Tibial artery (tissue), 4 donors: ENCODE measurements around the gene STK17B.

Source experiments
- DNase-seq, 2 donors: peaks; one replicate each; pipeline ENCODE4 v3.0.0-alpha.2; 2019
- H3K27ac ChIP-seq, 2 donors: fragments of 200-600 bp; sonication (generic) in 1 of 2; 1 replicate in 1 of 2; 2 replicates in 1 of 2; pipeline ENCODE4 v1.5.1; 2018 to 2019; ENCODE audit warnings: mild to moderate bottlenecking in 1 of 2
- H3K27me3 ChIP-seq, 2 donors: fragments of 200-600 bp; sonication (generic) in 1 of 2; one replicate each; pipeline versions ENCODE4 v1.5.1 to v1.6.0; 2016 to 2019
- H3K36me3 ChIP-seq, 3 donors: fragments of 200-600 bp; sonication (generic) in 2 of 3; one replicate each; pipeline ENCODE4 v1.5.1; 2016 to 2019; ENCODE audit warnings: mild to moderate bottlenecking in 2 of 3
- H3K4me1 ChIP-seq, 4 donors: fragments of 200-600 bp; sonication (generic) in 2 of 4; 1 replicate in 3 of 4; 2 replicates in 1 of 4; pipeline ENCODE4 v1.5.1; 2016 to 2019
- H3K4me3 ChIP-seq, 2 donors: fragments of 200-600 bp; sonication (generic) in 1 of 2; 1 replicate in 1 of 2; 2 replicates in 1 of 2; pipeline ENCODE4 v1.5.1; 2018 to 2019; ENCODE audit warnings: mild to moderate bottlenecking in 2 of 2
- H3K9me3 ChIP-seq, 3 donors: fragments of 200-600 bp; sonication (generic) in 1 of 3; one replicate each; pipeline ENCODE4 v1.5.1; 2016 to 2019
- CTCF ChIP-seq, 2 experiments: fragments of 200-600 bp in 1 of 2; fragments of 450-650 bp in 1 of 2; IDR thresholded peaks; one replicate each; pipeline ENCODE4 v1.5.1; 2017 to 2019; ENCODE audit warnings: antibody characterized with exemption in 2 of 2, mild to moderate bottlenecking in 1 of 2, moderate library complexity in 1 of 2
- intact Hi-C: fragments of 100-400 bp; cut with DNase I; formaldehyde crosslinking; loops from one replicate; pipeline ENCODE4 v1.15.0; 2023; ENCODE audit warnings: low total_unique reads

Gene STK17B

GRCh38 chr2:196144513-196145126 lies 26.8 kb downstream of the STK17B start:
- no peaks in the 10 kb centered on the region for H3K9me3 ChIP-seq
- peaks cover 22 to 36% (median 34%) of the 10 kb centered on the region in 3 donors for H3K36me3 ChIP-seq
- TF ChIP-seq CTCF (IDR thresholded peaks at IDR 0.05) = no peak
- no peak overlapping the region for H3K4me3 ChIP-seq
- DNase-seq = no peak
- intact Hi-C loops = no loop called here
- no peaks in the 10 kb centered on the region for H3K27me3 ChIP-seq
- no peak overlapping the region for H3K27ac ChIP-seq
- peaks cover 0 to 4% (median 0%) of the 10 kb centered on the region in 4 donors for H3K4me1 ChIP-seq

DNA sequence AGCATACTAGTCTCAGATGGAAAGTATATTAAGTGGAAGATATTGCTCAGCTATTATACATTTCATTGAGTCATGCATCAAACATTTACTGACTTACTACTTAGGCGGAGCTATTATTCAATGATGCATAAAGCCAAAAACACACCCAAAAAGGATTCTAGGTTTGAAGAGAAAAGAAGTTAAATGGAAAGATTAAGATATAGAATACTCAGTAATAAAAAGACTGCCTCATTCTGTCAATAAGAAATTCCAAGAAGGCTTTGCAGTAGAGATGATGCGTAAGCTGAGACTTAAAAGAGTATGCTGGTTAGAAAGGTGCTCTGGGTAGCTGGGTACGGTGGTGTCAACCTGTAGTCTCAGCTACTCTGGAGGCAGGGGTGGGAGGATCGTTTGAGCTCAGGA lies 27.6 kb downstream of the STK17B start:
- Histone ChIP-seq H3K27me3 (no peaks in the 10 kb centered on the region), H3K4me1 (peaks cover 0 to 4% (median 0%) of the 10 kb centered on the region in 4 donors), H3K4me3 (no peak overlapping the region), H3K27ac (no peak overlapping the region), H3K36me3 (peaks cover 29 to 45% (median 43%) of the 10 kb centered on the region in 3 donors), H3K9me3 (no peaks in the 10 kb centered on the region)
- TF ChIP-seq CTCF (IDR thresholded peaks at IDR 0.05) = no peak
- DNase-seq = no peak
- intact Hi-C loops = no loop called here

DNA sequence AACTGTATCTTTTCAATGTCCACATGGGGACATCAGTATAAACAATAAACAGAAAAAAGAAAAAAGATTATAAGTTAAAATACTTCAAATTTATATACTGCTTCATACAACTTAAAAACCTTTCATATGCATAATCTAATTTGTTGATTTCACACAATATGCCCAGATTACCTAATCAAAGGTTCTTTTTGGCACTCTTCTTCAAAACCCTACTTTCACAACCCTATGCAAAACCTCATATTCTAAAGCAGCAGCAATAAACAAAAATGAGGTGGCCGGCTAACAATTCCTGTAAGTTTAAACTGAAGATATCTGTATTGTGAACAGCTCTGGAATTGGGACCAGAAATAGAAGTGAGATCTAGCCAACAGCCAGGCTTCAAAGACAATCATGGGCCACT lies 28.6 kb downstream of the STK17B start:
- Histone ChIP-seq H3K4me1 (peaks cover 0 to 4% (median 0%) of the 10 kb centered on the region in 4 donors), H3K27ac (no peak overlapping the region), H3K9me3 (no peaks in the 10 kb centered on the region), H3K36me3 (peaks cover 36 to 52% (median 50%) of the 10 kb centered on the region in 3 donors), H3K4me3 (no peak overlapping the region), H3K27me3 (no peaks in the 10 kb centered on the region)
- TF ChIP-seq CTCF (IDR thresholded peaks at IDR 0.05) = no peak
- DNase-seq = no peak
- intact Hi-C loops = no loop called here

DNA sequence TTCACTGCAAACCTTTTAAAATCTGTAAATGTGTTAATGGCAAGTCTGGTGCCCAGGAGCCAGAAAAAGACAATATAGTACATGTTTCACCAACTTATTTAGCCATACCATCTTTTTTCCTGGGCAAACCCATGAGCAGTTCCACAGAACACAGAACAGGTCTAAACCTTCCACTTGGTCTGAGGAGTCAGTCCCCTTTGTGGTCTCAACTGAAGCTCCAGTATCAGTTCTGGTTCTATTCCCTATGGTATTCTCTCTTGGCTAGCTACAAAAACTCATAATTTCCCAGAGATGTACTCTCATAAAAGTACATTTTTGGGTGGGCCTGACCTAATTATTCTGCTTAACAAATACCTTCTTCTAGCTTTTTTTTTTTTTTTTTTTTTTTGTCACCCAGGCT lies 31.2 kb downstream of the STK17B start:
- H3K27me3 ChIP-seq = no peaks in the 10 kb centered on the region
- TF ChIP-seq CTCF (IDR thresholded peaks at IDR 0.05) = no peak
- no peak for DNase-seq
- H3K36me3 ChIP-seq = peaks cover 56 to 67% (median 63%) of the 10 kb centered on the region in 3 donors
- intact Hi-C loops = no loop called here
- no peaks in the 10 kb centered on the region for H3K9me3 ChIP-seq
- H3K4me1 ChIP-seq = no peaks in the 10 kb centered on the region
- H3K4me3 ChIP-seq = no peak overlapping the region
- H3K27ac ChIP-seq = no peak overlapping the region

GRCh38 chr2:196137271-196137670 lies 34.1 kb downstream of the STK17B start:
- H3K27ac ChIP-seq = no peak overlapping the region
- intact Hi-C loops = no loop called here
- peaks cover 50 to 72% (median 58%) of the 10 kb centered on the region in 3 donors for H3K36me3 ChIP-seq
- peaks cover 0 to 11% (median 8%) of the 10 kb centered on the region in 3 donors for H3K9me3 ChIP-seq
- no peak for TF ChIP-seq CTCF (IDR thresholded peaks at IDR 0.05)
- H3K4me3 ChIP-seq = no peak overlapping the region
- DNase-seq = no peak
- no peaks in the 10 kb centered on the region for H3K4me1 ChIP-seq
- H3K27me3 ChIP-seq = no peaks in the 10 kb centered on the region
